IMR-90 (cell line): ENCODE results near the gene GALNT7.

Experiments
- BHLHE40 ChIP-seq: fragments of 150-350 bp; IDR thresholded peaks from 2 replicates; pipeline ENCODE4 v1.6.1; 2016; ENCODE audit warnings: mild to moderate bottlenecking, low read depth, low read length
- CTCF ChIP-seq: conservative IDR thresholded peaks from 2 replicates; pipeline ENCODE4 v1.5.1; 2012; ENCODE audit warnings: mild to moderate bottlenecking, low read depth, low read length, improper control_type of control experiment
- ELK1 ChIP-seq: fragments of 150-350 bp; IDR thresholded peaks from 2 replicates; pipeline ENCODE4 v1.6.1; 2016; ENCODE audit warnings: low read depth, mild to moderate bottlenecking, low read length, moderate library complexity, borderline replicate concordance
- FOS ChIP-seq: fragments of 150-350 bp; IDR thresholded peaks from 2 replicates; pipeline ENCODE4 v1.6.1; 2016; ENCODE audit warnings: low read depth, low read length
- MAZ ChIP-seq: IDR thresholded peaks from 2 replicates; pipeline ENCODE4 v1.6.1; 2012; ENCODE audit warnings: low read depth, mild to moderate bottlenecking, low read length, improper control_type of control experiment, moderate library complexity, borderline replicate concordance
- MXI1 ChIP-seq: IDR thresholded peaks from 2 replicates; pipeline ENCODE4 v1.6.1; 2012; ENCODE audit warnings: low read depth, mild to moderate bottlenecking, low read length, moderate library complexity, borderline replicate concordance
- POLR2A ChIP-seq: IDR thresholded peaks from 2 replicates; pipeline ENCODE4 v1.6.1; 2012; ENCODE audit warnings: mild to moderate bottlenecking, low read depth, low read length
- RAD21 ChIP-seq: IDR thresholded peaks from 2 replicates; pipeline ENCODE4 v1.6.1; 2012; ENCODE audit warnings: low read length, improper control_type of control experiment
- RCOR1 ChIP-seq: IDR thresholded peaks from 2 replicates; pipeline ENCODE4 v1.6.1; 2012; ENCODE audit warnings: mild to moderate bottlenecking, low read length, improper control_type of control experiment; ENCODE audit not compliant: insufficient replicate concordance
- USF2 ChIP-seq: fragments of 150-350 bp; IDR thresholded peaks from 2 replicates; pipeline ENCODE4 v1.6.1; 2017; ENCODE audit warnings: mild to moderate bottlenecking, antibody characterized with exemption, low read length, low read depth

- TF ChIP-seq CTCF (no peak), FOS (no peak), POLR2A (no peak), RAD21 (no peak), BHLHE40 (no peak), MAZ (peak; percentile 34; the same call in 1 of the 2 replicates), ELK1 (no peak), USF2 (no peak), RCOR1 (no peak), MXI1 (no peak)
Observed at GRCh38 chr4:173346074-173346473, 177.5 kb downstream of the GALNT7 start.
